OCI-LY3 (cell line): ENCODE measurements around the gene NOVA2.

Source experiments
- CTCF ChIP-seq: fragments of 200-600, 300-600 bp; sonication (generic); IDR thresholded peaks from 2 replicates; pipeline ENCODE4 v1.5.1; 2014; ENCODE audit warnings: antibody characterized with exemption, low read length, low read depth
- EZH2phosphoT487 ChIP-seq: fragments of 200-600 bp; shearing (Covaris generic); IDR thresholded peaks from 2 replicates; pipeline ENCODE4 v1.6.1; 2018; ENCODE audit warnings: antibody characterized with exemption, mixed run types, low read depth

GRCh38 chr19:45908956-45909355 lies 64.7 kb downstream of the NOVA2 start:
- TF ChIP-seq CTCF: no peak
- no peak for TF ChIP-seq EZH2phosphoT487
